DND-41 (cell line): ENCODE measurements around the gene SPAG16.

ENCODE experiments used
- CTCF ChIP-seq: IDR thresholded peaks from 2 replicates; pipeline ENCODE4 v1.5.1; 2012; ENCODE audit warnings: borderline replicate concordance, low read length, moderate library complexity, mild to moderate bottlenecking; ENCODE audit not compliant: poor library complexity, severe bottlenecking; ENCODE audit errors: extremely low read depth
- EZH2 ChIP-seq: IDR thresholded peaks from 3 replicates; pipeline ENCODE4 v1.6.1; 2012; ENCODE audit warnings: borderline replicate concordance, low read depth, mild to moderate bottlenecking, moderate library complexity, low read length, inconsistent platforms; ENCODE audit not compliant: severe bottlenecking

GRCh38 chr2:213252206-213252605 lies 32.1 kb upstream of the SPAG16 start:
- TF ChIP-seq CTCF (no peak), EZH2 (no peak)
